ENCODE results near the gene DPYSL5.

DNA sequence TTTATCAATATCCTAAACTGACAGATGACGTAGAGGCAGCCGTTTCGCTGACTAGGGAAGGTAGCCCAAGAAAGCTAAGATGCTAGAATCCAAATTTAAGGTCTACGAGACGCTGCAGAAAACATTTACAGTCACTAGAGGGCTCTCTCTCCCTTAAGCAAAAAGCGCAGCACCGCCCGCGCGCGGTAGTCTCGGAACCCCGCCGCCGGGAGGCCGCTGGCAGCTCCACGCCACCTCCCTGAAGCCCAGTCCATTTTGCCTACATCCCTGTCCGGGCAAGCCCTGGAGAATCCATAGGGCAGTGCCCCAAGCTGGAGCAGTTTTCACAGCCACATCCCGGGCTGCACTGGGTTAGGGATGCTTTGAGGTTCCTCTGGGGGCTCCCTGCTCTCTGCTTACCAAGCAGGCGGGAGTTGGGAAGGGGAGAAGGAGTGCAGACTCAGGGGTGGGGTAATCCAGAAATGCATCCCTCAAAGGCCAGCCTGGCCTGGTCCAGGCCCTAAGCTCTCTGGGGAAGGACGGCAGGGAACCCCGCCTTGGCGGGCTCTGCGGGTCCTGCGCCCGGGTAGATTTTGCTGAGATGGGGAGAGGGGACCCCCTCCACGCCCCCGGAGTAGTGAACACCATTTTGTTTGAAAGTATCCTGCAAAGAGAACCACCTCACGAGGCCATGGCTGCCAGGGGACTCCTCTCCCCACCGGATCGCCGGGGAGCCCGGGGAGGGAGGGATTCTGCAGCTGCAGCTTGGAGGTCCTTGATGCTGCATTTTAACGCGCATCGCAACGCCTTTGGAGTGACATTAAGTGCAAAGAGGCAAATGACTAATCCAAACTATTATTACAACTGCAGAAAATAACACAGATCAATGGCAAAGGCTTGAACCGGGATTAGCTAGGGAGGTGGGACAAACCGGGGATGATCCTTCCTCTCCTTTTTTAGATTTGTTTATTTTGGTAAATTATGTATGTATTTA lies 1.3 kb upstream of the DPYSL5 start:
- TF ChIP-seq POLR2AphosphoS5 (IDR thresholded peaks at IDR 0.05) (no peak), POLR2A (IDR thresholded peaks at IDR 0.05) (no peak), EP300 (IDR thresholded peaks at IDR 0.05) (no peak)
- TF ChIP-seq, protein P1, sequence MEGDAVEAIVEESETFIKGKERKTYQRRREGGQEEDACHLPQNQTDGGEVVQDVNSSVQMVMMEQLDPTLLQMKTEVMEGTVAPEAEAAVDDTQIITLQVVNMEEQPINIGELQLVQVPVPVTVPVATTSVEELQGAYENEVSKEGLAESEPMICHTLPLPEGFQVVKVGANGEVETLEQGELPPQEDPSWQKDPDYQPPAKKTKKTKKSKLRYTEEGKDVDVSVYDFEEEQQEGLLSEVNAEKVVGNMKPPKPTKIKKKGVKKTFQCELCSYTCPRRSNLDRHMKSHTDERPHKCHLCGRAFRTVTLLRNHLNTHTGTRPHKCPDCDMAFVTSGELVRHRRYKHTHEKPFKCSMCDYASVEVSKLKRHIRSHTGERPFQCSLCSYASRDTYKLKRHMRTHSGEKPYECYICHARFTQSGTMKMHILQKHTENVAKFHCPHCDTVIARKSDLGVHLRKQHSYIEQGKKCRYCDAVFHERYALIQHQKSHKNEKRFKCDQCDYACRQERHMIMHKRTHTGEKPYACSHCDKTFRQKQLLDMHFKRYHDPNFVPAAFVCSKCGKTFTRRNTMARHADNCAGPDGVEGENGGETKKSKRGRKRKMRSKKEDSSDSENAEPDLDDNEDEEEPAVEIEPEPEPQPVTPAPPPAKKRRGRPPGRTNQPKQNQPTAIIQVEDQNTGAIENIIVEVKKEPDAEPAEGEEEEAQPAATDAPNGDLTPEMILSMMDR (IDR thresholded peaks at IDR 0.05): peak; percentile 47 to 77 (median 63)
